Activated B cell treated with CpG ODN at 0.5 μM for 24 hours (primary cell): ENCODE results near the gene KIF5C. TPM values are rescaled to one million over a fixed set of nuclear protein-coding genes. Genes with fewer than 3 reads are reported as not detected.

Source experiments
- ATAC-seq: fragments of 200-7000 bp; cut with Tn5 transposase; one replicate; pipeline ENCODE4 v1.10.0; 2021; ENCODE audit warnings: low read depth, mild to moderate bottlenecking, moderate library complexity
- CTCF ChIA-PET: fragments of 350-600 bp; sonication (Branson Sonifier 250); formaldehyde crosslinking; loops from one replicate; lab custom pipeline; 2021; ENCODE audit warnings: antibody characterized with exemption; lab: Charles Lee
- POLR2A ChIA-PET: fragments of 350-600 bp; sonication (Branson Sonifier 250); formaldehyde crosslinking; loops from one replicate; lab custom pipeline; 2021; ENCODE audit warnings: antibody characterized with exemption; lab: Charles Lee
- DNase-seq: peaks from one replicate; pipeline ENCODE4 v3.0.0; 2022
- H3K27ac Mint-ChIP-seq: one replicate; pipeline ENCODE4 v1.8.0; 2020; ENCODE audit warnings: mixed read lengths
- H3K27me3 Mint-ChIP-seq: one replicate; pipeline ENCODE4 v1.8.0; 2021; ENCODE audit warnings: mixed read lengths
- H3K36me3 Mint-ChIP-seq: one replicate; pipeline ENCODE4 v1.8.0; 2021; ENCODE audit warnings: low read depth, mixed read lengths
- H3K4me1 Mint-ChIP-seq: one replicate; pipeline ENCODE4 v1.8.0; 2021; ENCODE audit warnings: mixed read lengths
- H3K4me3 Mint-ChIP-seq: one replicate; pipeline ENCODE4 v1.8.0; 2020; ENCODE audit warnings: mild to moderate bottlenecking, mixed read lengths
- H3K9me3 Mint-ChIP-seq: one replicate; pipeline ENCODE4 v1.8.0; 2020; ENCODE audit warnings: mixed read lengths
- intact Hi-C: fragments of 100-400 bp; cut with micrococcal nuclease; formaldehyde crosslinking; loops from one replicate; pipeline ENCODE4 v1.15.1; 2024
- total RNA-seq: library from RNA; stranded (reverse); gene quantifications from 2 replicates; pipeline ENCODE4 v1.2.3, GENCODE V29; 2022
- TF ChIP-seq, protein P1 (sequence below): fragments of 200-600 bp; IDR thresholded peaks from one replicate; pipeline ENCODE4 v1.8.0; 2022; ENCODE audit warnings: antibody characterized with exemption, mild to moderate bottlenecking

Gene KIF5C
- total RNA-seq, 1 donor from 2014 or later, result 2.6 TPM

DNA sequence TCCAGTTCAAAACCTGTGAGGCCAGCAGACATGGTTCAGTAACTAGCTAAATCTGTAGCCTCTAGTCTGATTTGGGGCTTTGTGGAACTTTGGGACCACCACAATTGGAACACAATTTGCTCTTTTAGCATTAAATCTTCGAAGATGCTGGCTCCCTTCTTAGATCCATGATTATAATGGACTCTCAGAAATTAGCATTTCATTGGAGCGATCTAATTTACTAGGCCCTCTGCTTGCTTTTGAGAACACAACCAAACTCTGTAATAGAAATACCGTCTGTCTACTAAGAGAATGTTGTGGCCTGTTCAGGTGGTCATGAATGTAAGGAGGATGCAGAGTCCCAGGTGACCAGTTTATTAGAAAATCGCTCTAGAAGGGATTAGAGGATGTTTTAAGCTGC is 93.3 kb downstream of the KIF5C start:
- ChIA-PET CTCF (no interaction called here), POLR2A (no interaction called here)
- no peaks in the 10 kb centered on the region for H3K9me3 Mint-ChIP-seq
- no peak overlapping the region for H3K27ac Mint-ChIP-seq
- H3K36me3 Mint-ChIP-seq, result no peaks in the 10 kb centered on the region
- intact Hi-C loops, result no loop called here
- H3K4me3 Mint-ChIP-seq, result no peak overlapping the region
- DNase-seq (no peak), ATAC-seq (no peak)
- H3K27me3 Mint-ChIP-seq, result no peaks in the 10 kb centered on the region
- TF ChIP-seq, protein P1, sequence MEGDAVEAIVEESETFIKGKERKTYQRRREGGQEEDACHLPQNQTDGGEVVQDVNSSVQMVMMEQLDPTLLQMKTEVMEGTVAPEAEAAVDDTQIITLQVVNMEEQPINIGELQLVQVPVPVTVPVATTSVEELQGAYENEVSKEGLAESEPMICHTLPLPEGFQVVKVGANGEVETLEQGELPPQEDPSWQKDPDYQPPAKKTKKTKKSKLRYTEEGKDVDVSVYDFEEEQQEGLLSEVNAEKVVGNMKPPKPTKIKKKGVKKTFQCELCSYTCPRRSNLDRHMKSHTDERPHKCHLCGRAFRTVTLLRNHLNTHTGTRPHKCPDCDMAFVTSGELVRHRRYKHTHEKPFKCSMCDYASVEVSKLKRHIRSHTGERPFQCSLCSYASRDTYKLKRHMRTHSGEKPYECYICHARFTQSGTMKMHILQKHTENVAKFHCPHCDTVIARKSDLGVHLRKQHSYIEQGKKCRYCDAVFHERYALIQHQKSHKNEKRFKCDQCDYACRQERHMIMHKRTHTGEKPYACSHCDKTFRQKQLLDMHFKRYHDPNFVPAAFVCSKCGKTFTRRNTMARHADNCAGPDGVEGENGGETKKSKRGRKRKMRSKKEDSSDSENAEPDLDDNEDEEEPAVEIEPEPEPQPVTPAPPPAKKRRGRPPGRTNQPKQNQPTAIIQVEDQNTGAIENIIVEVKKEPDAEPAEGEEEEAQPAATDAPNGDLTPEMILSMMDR, result no peak
- H3K4me1 Mint-ChIP-seq, result peaks cover 11% of the 10 kb centered on the region

DNA sequence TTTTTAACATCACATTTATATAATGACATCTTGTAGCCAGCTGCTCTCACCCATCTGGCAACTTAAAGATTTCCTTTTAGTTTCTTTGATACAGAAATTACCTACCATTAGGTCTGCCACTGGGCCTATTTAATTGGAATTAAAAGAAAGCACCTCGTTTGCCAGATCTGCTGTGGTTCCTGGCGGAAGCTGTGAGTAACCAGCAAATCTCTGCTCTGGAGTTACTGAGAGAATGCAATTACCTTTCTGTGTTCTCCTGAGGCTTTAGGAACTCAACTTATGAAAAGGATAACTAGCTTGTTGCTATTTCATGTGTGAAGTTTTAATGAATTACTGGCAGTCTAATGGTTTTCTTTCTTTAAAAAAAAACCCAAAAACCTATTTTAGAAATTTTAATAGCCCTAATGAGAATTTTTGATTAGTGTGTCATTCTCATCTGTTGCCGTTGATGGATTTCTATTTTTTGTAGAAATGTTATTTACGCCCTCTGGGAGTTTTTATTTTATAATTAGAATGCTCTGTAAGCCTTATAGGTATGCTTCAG is 93.8 kb downstream of the KIF5C start:
- CTCF ChIA-PET, result no interaction called here
- Mint-ChIP-seq H3K27me3 (no peaks in the 10 kb centered on the region), H3K36me3 (peaks cover 3% of the 10 kb centered on the region), H3K4me3 (no peak overlapping the region), H3K27ac (no peak overlapping the region), H3K9me3 (no peaks in the 10 kb centered on the region), H3K4me1 (peaks cover 11% of the 10 kb centered on the region)
- no peak for DNase-seq
- intact Hi-C loops, result no loop called here
- TF ChIP-seq, protein P1, result no peak
- ATAC-seq, result no peak
- POLR2A ChIA-PET, result no interaction called here

DNA sequence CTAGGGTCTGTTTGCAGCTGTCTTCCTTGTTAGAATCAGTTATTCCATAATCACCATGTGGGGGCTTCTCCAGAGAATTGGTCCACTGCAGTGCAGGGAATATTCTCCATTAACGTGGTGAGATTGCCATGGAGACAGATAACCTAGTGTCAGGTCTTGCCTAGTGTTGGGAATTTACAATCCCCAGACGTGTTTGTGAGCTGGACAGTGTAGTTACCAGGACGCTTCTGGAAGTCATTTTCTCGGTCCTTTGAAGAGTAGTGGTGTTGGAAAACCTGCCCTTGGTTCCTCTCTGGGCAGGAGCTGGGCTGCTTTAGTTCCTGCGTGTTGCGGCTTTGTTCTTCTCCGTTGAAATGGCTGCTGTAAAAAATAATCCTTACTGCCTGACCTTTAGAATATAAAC is 94.6 kb downstream of the KIF5C start:
- TF ChIP-seq, protein P1, result no peak
- DNase-seq, result no peak
- ChIA-PET CTCF (no interaction called here), POLR2A (no interaction called here)
- Mint-ChIP-seq H3K36me3 (peaks cover 3% of the 10 kb centered on the region), H3K4me3 (no peak overlapping the region), H3K27ac (no peak overlapping the region), H3K27me3 (no peaks in the 10 kb centered on the region), H3K4me1 (peaks cover 11% of the 10 kb centered on the region), H3K9me3 (no peaks in the 10 kb centered on the region)
- intact Hi-C loops, result no loop called here
- no peak for ATAC-seq

DNA sequence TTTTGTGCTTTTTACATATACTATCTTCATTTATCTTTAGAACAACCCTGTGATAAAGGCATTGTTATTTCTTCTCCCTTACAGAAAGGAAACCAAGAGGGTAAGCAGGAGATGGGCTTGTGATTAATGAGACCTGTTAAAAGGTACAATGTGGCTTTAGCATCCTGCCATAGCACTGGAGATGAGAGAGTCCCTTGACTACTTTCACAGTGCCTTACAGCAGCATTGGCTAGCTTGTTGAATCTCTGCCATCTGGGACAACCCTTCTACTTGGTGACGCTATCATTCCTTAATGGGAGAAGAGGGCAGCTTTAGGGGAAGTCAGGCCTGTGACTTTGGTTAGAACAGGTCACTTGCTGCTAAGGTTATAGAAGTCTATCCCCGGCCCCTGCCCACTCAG is 95.4 kb downstream of the KIF5C start:
- ChIA-PET POLR2A (no interaction called here), CTCF (no interaction called here)
- no peak overlapping the region for H3K27ac Mint-ChIP-seq
- H3K4me3 Mint-ChIP-seq, result no peak overlapping the region
- H3K4me1 Mint-ChIP-seq, result peaks cover 11% of the 10 kb centered on the region
- no peaks in the 10 kb centered on the region for H3K9me3 Mint-ChIP-seq
- H3K36me3 Mint-ChIP-seq, result peaks cover 3% of the 10 kb centered on the region
- no peaks in the 10 kb centered on the region for H3K27me3 Mint-ChIP-seq
- DNase-seq (no peak), ATAC-seq (no peak)
- intact Hi-C loops, result no loop called here
- TF ChIP-seq, protein P1, result no peak

DNA sequence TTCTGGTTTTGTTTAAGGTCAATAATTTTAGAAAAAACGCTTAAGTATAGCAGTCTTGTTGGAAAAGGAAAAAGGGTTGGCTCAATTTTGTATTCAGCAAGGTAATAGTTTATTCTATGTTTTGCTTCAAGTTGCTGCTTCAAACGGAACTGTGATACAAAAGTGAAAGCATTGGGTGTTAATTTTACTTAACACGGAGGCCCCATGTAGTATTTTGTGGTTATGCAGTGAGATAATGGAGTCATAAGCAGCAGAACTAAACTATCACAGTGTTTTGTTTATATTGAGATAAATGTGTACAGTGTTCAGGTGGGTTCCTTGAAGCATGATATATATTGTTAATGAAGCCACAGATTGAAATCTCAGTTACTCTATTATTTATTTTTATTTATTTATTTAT is 96.5 kb downstream of the KIF5C start:
- DNase-seq, result no peak
- TF ChIP-seq, protein P1, result no peak
- H3K9me3 Mint-ChIP-seq, result no peaks in the 10 kb centered on the region
- ChIA-PET POLR2A (no interaction called here), CTCF (no interaction called here)
- peaks cover 10% of the 10 kb centered on the region for H3K4me1 Mint-ChIP-seq
- ATAC-seq, result no peak
- intact Hi-C loops, result no loop called here
- H3K27ac Mint-ChIP-seq, result no peak overlapping the region
- H3K36me3 Mint-ChIP-seq, result peaks cover 3% of the 10 kb centered on the region
- H3K27me3 Mint-ChIP-seq, result no peaks in the 10 kb centered on the region
- H3K4me3 Mint-ChIP-seq, result no peak overlapping the region
